ENCODE data around the gene CLDN7. TPM values are rescaled to one million over a fixed set of nuclear protein-coding genes. Genes with fewer than 3 reads are reported as not detected.
A peak's percentile ranks its signal among the peaks of the same experiment; 100 is the strongest.

Gene CLDN7, protein sequence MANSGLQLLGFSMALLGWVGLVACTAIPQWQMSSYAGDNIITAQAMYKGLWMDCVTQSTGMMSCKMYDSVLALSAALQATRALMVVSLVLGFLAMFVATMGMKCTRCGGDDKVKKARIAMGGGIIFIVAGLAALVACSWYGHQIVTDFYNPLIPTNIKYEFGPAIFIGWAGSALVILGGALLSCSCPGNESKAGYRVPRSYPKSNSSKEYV
- polyA plus RNA-seq (ENCODE audit: low read depth in 6 of 6): 1 to 10 TPM in 5 of 6 donors, not detected in 1; 2.9 to 6.9 (median 4.8) TPM

DNA sequence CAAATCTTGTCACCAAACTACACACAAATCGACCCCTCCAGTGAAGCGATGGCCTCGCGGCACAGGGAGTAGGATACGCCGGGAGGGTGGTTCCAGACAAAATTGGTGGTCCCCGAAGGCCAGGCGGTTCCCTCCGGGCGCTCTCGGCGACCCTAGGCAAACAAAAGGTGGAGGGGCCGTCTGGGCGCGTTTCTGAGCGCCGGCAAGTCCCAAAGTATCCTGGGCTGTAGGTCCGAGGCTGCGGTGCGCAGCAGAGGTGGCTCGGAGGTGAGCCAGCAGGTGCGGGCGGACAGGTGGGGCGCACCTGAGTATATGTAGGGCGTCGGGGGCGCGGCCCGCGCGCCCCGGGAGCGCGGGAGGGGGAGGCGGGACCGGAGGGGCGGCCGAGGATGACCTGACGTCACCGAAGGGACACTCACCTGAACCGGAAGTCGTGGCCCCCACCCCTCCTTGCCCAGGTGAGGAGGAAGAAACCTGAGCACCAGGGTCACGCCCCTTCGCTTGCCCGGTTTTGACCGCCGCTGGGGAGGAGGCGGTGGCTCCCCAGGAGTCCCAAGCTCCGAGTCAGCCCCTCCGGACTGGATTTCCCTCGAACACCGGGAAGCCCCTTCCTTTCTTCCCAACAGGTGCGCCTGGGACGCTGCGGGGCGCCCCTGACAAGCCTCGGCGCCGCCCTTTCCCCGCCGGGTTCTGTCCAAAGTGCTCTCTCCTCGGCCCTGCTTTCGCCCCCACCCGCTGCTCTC lies at the start of gene CLDN7:
TSS of gene CLDN7 (minus strand) at position 287 of the 743 bp plus-strand sequence. CDS start 435 bp downstream, outside the sequence.
- peak in 1 of 2 donors; percentile 15 for ATAC-seq (ENCODE audit: low read depth in 2 of 2)
- H3K4me1 Mint-ChIP-seq: peaks cover 15 to 31% (median 17%) of the 10 kb centered on the region in 3 donors

DNA sequence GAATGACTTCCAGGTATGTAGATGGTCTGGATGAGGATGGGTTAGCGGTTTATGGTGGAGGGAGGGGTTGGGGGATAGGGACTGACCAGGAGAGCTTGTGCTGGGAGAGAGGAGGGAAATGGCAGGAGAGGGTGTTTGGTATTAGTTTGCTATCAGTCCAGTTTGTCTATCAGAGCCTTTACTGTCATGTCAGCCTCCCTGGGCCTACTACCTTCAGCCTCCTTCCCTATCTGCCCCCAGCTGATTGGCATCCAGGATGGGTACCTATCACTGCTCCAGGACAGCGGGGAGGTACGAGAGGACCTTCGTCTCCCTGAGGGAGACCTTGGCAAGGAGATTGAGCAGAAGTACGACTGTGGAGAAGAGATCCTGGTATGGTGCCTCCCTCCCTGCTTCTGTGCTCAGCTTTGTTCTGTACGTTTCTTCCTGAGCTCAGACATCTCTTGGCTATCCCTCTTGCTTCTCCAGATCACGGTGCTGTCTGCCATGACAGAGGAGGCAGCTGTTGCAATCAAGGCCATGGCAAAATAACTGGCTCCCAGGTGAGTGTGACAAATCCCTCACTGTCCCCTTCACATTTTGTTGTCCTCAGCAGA lies 48.9 kb upstream of the CLDN7 start:
- H3K36me3 Mint-ChIP-seq: peaks cover 15 to 26% of the 10 kb centered on the region in 2 donors
- H3K27ac Mint-ChIP-seq: peak overlapping the region in 5 of 6 donors; percentile 15 to 99 (median 94)
- no peaks in the 10 kb centered on the region for H3K9me3 Mint-ChIP-seq
- H3K4me1 Mint-ChIP-seq: peaks cover 57 to 70% (median 69%) of the 10 kb centered on the region in 3 donors
- no peak for DNase-seq
- no peak for ATAC-seq (ENCODE audit: low read depth in 2 of 2)
- H3K27me3 Mint-ChIP-seq: no peaks in the 10 kb centered on the region
- peak overlapping the region in 5 of 8 donors; percentile 16 to 98 (median 82) for H3K4me3 Mint-ChIP-seq

More for the DNA sequence above, at the start of gene CLDN7:
- Mint-ChIP-seq H3K4me3 (peak within 1 kb of the TSS; percentile 78 to 89 (median 87)), H3K36me3 (no peaks in the 10 kb centered on the region), H3K9me3 (no peaks in the 10 kb centered on the region), H3K27me3 (peaks cover 4 to 28% (median 18%) of the 10 kb centered on the region in 3 donors), H3K27ac (peak within 1 kb of the TSS in 5 of 6 donors; percentile 1 to 90 (median 75))
- DNase-seq: no peak

DNA sequence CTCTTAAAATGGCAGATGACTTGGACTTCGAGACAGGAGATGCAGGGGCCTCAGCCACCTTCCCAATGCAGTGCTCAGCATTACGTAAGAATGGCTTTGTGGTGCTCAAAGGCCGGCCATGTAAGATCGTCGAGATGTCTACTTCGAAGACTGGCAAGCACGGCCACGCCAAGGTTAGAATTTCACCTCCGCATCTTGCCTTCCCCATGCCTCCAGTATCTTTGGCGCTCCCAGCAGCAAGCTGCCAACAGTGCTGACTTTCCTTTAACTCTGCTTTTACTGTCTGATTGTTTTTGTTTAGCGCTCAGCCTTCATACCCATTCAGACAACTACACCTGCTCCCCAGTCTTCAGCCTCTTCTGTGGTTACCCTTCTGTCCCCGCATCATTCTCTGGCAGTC lies 47.4 kb upstream of the CLDN7 start:
- no peaks in the 10 kb centered on the region for H3K27me3 Mint-ChIP-seq
- peak overlapping the region; percentile 82 to 99 (median 98) for H3K4me3 Mint-ChIP-seq
- peak overlapping the region in 5 of 6 donors; percentile 97 to 100 (median 99) for H3K27ac Mint-ChIP-seq
- no peak for DNase-seq
- no peaks in the 10 kb centered on the region for H3K9me3 Mint-ChIP-seq
- peaks cover 49 to 62% (median 54%) of the 10 kb centered on the region in 3 donors for H3K4me1 Mint-ChIP-seq
- peaks cover 15 to 26% of the 10 kb centered on the region in 2 donors for H3K36me3 Mint-ChIP-seq
- no peak for ATAC-seq (ENCODE audit: low read depth in 2 of 2)

DNA sequence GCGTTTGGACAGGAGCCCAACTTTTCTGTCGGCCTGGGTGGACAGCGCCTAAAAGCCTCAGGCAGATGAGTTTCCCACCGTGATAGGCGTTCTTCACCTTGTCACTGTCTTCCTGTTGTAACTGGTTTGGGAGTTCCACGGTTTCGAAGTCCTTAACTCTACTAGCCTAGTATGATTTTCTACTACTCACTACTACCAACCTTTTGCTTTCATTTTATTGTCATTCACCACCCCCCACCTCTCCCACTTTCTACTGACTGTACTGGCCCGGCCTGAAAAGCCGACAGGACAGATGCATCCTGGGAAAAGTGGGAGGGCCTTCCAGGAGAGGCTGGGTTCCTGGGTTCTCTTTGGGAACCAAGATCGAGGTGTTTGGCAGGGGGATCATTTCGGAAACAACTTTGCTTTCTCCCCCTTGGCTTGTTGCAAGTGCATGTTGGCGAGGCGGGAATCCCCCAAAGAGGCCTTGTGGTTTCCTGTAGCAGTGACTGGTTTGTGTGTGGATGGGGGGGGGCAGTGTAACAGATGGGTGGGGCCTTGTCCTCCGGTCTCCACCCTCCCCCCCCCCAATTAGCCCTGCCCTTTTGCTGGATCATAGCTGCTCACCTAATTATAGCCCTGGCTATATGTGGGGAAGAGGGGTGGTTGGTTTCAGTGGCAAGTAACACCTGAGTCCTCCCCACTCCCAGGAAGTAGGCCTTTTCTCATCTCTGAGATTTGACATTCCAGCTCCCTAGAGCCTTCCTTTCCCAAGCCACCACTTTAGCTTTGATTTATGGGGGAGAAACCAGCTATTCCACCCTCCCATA lies 46.6 kb upstream of the CLDN7 start:
- no peaks in the 10 kb centered on the region for H3K9me3 Mint-ChIP-seq
- H3K27ac Mint-ChIP-seq: peak overlapping the region; percentile 97 to 100 (median 99)
- peak overlapping the region; percentile 82 to 99 (median 98) for H3K4me3 Mint-ChIP-seq
- H3K36me3 Mint-ChIP-seq: peaks cover 15 to 26% of the 10 kb centered on the region in 2 donors
- H3K4me1 Mint-ChIP-seq: peaks cover 43 to 54% (median 47%) of the 10 kb centered on the region in 3 donors
- ATAC-seq (ENCODE audit: low read depth in 2 of 2): peak; percentile 28 to 32
- no peaks in the 10 kb centered on the region for H3K27me3 Mint-ChIP-seq
- peak; percentile 86 for DNase-seq

DNA sequence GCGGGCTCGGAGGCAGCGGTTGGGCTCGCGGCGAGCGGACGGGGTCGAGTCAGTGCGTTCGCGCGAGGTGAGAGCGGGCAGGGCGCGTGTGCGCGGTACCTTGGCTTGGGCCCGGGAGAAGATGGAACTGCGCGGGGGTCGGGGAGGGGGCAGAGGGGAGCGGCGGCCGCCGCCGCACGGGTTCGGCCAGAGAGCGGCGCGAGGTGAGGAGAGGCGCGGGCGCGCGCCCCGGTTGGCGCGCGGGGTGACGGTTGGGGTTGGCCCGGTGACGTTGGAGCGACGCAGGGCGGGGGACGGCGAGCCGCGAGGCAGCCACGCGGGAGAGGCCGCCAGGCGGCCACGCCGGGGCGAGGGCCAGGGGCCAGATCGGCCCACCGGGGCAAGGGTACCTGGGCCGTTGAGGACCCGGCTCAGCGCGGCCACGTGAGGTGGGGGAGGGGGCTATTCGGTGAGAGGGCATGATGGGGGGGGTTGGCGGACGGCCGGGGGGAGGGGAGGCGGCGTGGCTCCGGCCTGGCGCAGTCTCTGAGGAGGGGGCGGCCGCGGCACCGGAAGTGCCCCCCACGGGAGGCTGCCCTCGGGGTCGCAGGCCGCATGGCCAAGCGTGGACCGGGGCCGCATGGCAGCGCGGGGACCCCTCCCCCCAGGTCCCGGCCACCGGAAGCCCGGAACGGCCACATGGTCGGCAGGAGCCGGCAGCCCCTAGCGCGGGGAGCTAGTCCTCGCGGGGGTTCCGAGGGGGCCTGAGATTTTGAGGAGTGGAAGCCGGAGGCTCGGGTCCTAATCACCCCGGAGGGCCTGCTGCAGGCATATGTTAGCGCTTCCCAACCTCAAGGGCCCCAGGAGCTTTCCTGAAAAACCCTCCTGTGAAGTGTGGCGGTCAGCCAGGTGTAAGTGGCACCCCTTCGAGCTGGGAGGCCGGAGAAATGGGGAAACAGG lies 45.7 kb upstream of the CLDN7 start:
- Mint-ChIP-seq H3K27me3 (no peaks in the 10 kb centered on the region), H3K4me1 (peaks cover 39 to 47% (median 40%) of the 10 kb centered on the region in 3 donors), H3K9me3 (no peaks in the 10 kb centered on the region), H3K27ac (peak overlapping the region; percentile 97 to 100 (median 100)), H3K36me3 (peaks cover 15 to 26% of the 10 kb centered on the region in 2 donors), H3K4me3 (peak overlapping the region; percentile 82 to 99 (median 98))
- ATAC-seq (ENCODE audit: low read depth in 2 of 2): peak; percentile 18 to 21
- DNase-seq: peak; percentile 59

DNA sequence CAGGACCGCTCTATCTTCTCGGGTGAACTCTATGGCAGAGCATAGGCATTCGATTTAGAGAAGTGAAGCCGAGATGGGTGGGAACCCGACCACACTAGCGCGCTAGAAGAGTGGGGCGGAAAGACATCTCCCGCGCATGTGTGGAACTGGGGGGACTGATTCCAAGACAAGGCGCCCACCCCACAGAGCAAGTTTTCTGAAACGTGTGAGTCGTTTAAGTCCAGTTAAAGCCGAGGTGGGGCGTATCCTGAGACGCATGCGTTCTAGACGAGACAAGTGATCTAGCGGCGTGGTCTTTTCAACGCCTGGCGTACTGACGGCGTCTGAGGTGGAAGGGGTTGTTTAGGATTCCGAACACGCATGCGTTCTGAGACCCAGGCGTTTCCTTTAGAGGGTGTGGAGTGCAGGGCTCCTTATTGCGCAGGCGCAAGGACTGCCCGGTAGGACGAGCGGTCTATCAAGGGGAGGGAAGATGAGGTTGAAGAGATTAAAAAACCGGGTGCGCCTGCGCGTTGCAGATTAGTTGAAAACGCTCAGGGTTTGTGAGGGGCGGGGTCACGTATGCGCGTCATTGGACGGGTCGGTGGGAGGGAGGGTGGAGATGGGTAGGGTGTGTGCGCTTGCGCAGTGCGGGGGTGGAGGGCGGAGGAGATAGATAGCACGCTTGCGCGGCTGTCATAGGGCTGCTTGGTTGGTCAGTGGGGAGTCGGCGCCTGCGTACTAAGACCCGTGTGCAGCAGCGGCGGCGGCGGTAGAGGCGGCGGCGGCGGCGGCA lies 44.8 kb upstream of the CLDN7 start, which contains the start of gene EIF5A:
TSS of gene EIF5A (plus strand) at position 718 of the 775 bp plus-strand sequence. CDS start 2,008 bp downstream, outside the sequence.
- peak; percentile 100 for DNase-seq
- no peaks in the 10 kb centered on the region for H3K9me3 Mint-ChIP-seq

DNA sequence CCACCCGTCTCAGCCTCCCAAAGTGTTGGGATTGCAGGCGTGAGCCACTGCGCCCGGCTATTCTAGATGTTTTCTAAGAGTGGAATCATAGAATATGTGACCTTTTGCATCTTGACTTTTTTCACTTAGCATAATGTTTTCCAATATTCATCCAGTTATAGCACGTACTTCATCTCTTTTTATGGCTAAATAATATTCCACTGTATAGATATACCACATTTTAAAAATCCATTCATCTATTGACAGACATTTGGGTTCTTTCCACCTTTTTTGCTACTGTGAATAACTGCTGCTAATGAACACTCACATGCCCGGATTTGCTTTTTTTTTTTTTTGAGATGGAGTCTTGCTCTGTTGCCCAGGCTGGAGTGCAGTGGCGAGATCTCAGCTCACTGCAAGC lies 41.9 kb upstream of the CLDN7 start:
- no peak for DNase-seq
- Mint-ChIP-seq H3K36me3 (no peaks in the 10 kb centered on the region), H3K27ac (no peak overlapping the region), H3K9me3 (no peaks in the 10 kb centered on the region), H3K27me3 (peaks cover 4 to 22% (median 18%) of the 10 kb centered on the region in 3 donors), H3K4me1 (peaks cover 4 to 13% (median 6%) of the 10 kb centered on the region in 3 donors), H3K4me3 (peak overlapping the region in 3 of 8 donors; percentile 2 to 55 (median 30))
- no peak for ATAC-seq (ENCODE audit: low read depth in 2 of 2)

More for the DNA sequence above, 44.8 kb upstream of the CLDN7 start, which contains the start of gene EIF5A:
- peak within 1 kb of the TSS; percentile 82 to 99 (median 98) for H3K4me3 Mint-ChIP-seq
- peak within 1 kb of the TSS; percentile 97 to 100 (median 100) for H3K27ac Mint-ChIP-seq
- H3K4me1 Mint-ChIP-seq: peaks cover 32 to 39% (median 33%) of the 10 kb centered on the region in 3 donors
- peak; percentile 68 to 70 for ATAC-seq (ENCODE audit: low read depth in 2 of 2)
- peaks cover 0 to 2% (median 1%) of the 10 kb centered on the region in 3 donors for H3K27me3 Mint-ChIP-seq
- H3K36me3 Mint-ChIP-seq: peaks cover 15 to 26% of the 10 kb centered on the region in 2 donors

DNA sequence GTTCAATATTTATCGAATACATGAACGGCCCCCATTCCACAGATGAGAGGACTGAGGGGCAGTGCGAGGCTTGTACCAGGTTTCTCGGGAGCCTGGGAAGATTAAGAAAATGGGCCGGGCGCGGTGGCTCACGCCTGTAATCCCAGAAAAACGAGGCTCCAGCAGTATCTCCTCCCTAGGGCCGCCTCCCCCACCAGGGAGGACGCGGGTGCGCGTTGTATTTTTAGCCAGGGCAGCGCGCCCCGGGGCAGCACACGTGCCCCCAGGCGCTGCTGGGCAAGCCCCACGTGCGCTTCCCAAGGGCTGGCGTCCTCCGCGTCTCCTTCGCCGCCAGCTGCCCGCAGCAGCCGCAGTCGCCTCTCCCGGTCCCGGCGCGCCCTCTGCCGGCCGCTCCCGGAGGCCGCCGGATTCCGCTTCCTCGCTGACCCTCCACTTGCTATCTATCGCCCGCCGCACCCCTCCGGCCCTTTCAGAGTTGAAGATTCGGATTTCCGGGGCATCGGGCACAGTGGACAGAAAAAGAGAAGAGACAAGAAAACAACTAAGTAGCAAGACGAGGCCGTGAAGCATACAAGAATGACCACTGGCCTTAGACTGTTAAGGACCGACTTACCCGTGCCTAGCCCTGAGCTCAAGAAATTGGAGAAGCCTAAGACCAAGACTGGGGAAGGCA lies 34.0 kb upstream of the CLDN7 start:
- peaks cover 23 to 56% (median 46%) of the 10 kb centered on the region in 3 donors for H3K27me3 Mint-ChIP-seq
- H3K4me1 Mint-ChIP-seq: peaks cover 7 to 26% (median 22%) of the 10 kb centered on the region in 3 donors
- ATAC-seq (ENCODE audit: low read depth in 2 of 2) (peak; percentile 26 to 40), DNase-seq (peak; percentile 59)
- peak overlapping the region in 1 of 6 donors; percentile 63 for H3K27ac Mint-ChIP-seq
- H3K36me3 Mint-ChIP-seq: no peaks in the 10 kb centered on the region
- peaks cover 0 to 1% (median 0%) of the 10 kb centered on the region in 7 donors for H3K9me3 Mint-ChIP-seq
- peak overlapping the region; percentile 12 to 91 (median 66) for H3K4me3 Mint-ChIP-seq

DNA sequence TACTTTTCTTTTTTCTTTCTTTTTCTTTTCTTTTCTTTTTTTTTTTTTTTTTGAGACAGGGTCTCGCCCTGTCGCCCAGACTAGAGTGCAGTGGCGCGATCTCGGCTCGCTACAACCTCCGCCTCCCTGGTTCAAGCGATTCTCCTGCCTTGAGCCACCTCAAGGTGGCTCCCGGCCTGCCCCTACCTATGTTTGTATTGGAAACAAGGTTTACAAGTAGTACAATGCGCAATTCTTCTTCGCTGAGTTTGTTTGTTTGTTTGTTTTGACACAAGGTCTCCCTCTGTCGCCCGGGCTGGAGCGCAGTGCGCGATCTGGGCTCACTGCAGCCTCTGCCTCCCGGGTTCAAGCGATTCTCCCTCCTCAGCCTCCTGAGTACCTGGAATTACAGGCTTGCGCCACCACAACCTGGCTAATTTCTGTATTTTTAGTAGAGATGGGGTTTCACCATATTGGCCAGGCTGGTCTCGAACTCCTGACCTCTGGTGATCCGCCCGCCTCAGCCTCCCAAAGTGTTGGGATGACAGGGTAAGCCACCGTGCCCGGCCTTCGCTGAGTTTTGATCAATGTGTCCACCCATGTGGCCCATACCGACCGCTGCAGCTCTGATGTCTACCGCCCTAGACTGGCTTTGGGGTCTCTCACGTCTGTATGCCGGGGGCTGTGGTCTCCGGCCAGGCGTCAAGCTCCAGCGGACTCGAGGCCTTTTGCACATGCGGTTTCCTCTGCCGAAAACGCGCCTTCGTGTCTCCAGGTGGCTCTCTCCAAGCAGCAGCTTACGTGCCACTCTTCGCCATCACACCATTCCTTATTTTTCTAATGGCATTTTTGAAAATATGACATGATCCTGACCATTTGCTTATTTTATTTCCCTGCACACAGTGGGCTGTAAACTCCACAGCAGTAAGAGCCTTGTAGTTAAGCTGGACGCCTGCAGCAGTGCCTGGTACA lies 33.2 kb upstream of the CLDN7 start:
- H3K27me3 Mint-ChIP-seq: peaks cover 23 to 61% (median 49%) of the 10 kb centered on the region in 3 donors
- peaks cover 7 to 26% (median 22%) of the 10 kb centered on the region in 3 donors for H3K4me1 Mint-ChIP-seq
- peaks cover 0 to 1% (median 0%) of the 10 kb centered on the region in 7 donors for H3K9me3 Mint-ChIP-seq
- no peaks in the 10 kb centered on the region for H3K36me3 Mint-ChIP-seq
- peak overlapping the region in 3 of 6 donors; percentile 12 to 80 (median 79) for H3K27ac Mint-ChIP-seq
- H3K4me3 Mint-ChIP-seq: peak overlapping the region; percentile 76 to 93 (median 89)
- no peak for DNase-seq
- ATAC-seq (ENCODE audit: low read depth in 2 of 2): peak; percentile 23 to 29

All from naive B cell (primary cell).